Activated T-helper 2 cell treated with anti-CD3 and anti-CD28 coated beads, Interferon-gamma antibody, Interleukin-2, Interleukin-4, amounts not matched to agents 10 μg/mL and 5 μg/mL and 100 μg/mL, durations not matched to agents 14 hours and 24 hours and 36 hours (primary cell): ENCODE results near the gene KICS2. TPM values are rescaled to one million over a fixed set of nuclear protein-coding genes. Genes with fewer than 3 reads are reported as not detected.

Source experiments
- DNase-seq: peaks from one replicate; pipeline ENCODE4 v3.0.0; 2021; ENCODE audit warnings: low spot score
- H3K27ac Mint-ChIP-seq: one replicate; pipeline ENCODE4 v1.8.0; 2021; ENCODE audit warnings: mixed read lengths
- H3K27me3 Mint-ChIP-seq: one replicate; pipeline ENCODE4 v1.8.0; 2021; ENCODE audit warnings: low read depth, mixed read lengths
- H3K36me3 Mint-ChIP-seq: one replicate; pipeline ENCODE4 v1.8.0; 2021; ENCODE audit warnings: low read depth, mixed read lengths
- H3K4me1 Mint-ChIP-seq: one replicate; pipeline ENCODE4 v1.8.0; 2021; ENCODE audit warnings: low read depth, mixed read lengths
- H3K4me3 Mint-ChIP-seq: one replicate; pipeline ENCODE4 v1.8.0; 2021; ENCODE audit warnings: low read depth, mild to moderate bottlenecking, moderate library complexity, mixed read lengths
- H3K9me3 Mint-ChIP-seq: one replicate; pipeline ENCODE4 v1.8.0; 2021; ENCODE audit warnings: mixed read lengths
- intact Hi-C: fragments of 100-400 bp; cut with micrococcal nuclease; formaldehyde crosslinking; loops from one replicate; pipeline ENCODE4 v1.15.1; 2023
- total RNA-seq: library from RNA; stranded (reverse); gene quantifications from 2 replicates; pipeline ENCODE4 v1.2.3, GENCODE V29; 2022

Gene KICS2
- total RNA-seq, 1 donor from 2014 or later, result 16.6 TPM

DNA sequence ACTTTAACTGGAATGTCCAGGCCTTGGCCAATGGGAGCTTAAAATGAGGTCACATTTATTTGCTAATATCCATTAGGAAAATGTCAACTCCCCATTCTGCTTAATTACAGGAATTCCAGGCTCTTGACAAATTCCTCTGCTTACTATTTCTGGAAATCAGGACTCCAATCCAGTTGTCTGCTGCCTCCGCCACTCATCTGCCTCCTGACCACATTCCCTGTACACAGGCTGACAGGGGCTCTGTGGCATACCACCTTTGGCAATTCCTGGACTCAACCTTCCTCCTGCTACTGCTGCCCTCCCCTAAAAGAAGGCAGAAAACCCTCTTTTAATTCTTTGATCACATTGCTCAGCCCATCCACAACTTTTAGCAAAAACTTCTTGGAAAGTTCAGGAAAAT is 37.9 kb downstream of the KICS2 start:
- Mint-ChIP-seq H3K4me3 (no peak overlapping the region), H3K27ac (no peak overlapping the region), H3K4me1 (peaks cover 6% of the 10 kb centered on the region), H3K9me3 (no peaks in the 10 kb centered on the region), H3K27me3 (no peaks in the 10 kb centered on the region), H3K36me3 (no peaks in the 10 kb centered on the region)
- DNase-seq, result no peak
- intact Hi-C loops, result no loop called here

DNA sequence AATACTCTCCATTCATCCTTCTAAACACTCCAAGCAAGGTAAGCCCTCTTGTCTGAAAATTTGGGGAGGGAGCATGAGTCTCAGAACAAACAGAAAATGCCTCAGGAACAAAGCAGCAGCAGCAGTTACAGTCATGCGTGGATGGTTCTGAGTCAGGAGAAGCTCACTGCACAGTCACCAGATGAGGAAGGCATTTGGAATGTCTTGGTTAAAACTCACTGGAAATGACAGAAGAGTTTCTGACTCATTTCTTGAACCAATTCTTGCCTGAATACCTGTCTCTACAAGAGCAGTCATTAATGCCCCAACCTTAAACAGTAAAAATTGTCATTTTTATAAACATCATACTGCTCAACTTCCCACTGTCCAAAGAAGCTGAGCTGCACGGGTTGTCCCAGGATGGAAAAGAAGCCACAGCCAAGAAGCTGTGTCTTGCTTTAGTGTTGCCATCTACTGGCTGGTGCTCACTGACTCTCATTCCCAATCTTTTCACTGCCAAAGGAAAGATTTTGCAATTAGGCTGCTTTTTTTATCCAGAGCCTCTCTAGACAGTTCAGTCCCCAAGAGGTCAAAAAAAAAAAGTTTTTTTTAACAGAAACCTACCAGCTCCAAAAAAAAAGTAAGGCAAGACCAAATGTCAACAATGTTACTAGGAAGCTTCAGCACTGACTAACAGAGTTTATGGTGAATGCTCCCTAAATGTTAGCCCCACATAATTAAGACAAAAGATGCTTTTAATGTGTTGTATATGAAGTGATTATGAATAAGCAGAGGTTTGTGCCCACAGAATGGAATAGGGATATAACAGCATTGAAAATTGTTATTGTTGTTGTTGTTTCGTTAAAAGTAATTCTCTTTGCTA is 40.4 kb downstream of the KICS2 start:
- Mint-ChIP-seq H3K4me1 (no peaks in the 10 kb centered on the region), H3K9me3 (no peaks in the 10 kb centered on the region), H3K27me3 (no peaks in the 10 kb centered on the region), H3K27ac (no peak overlapping the region), H3K36me3 (no peaks in the 10 kb centered on the region), H3K4me3 (no peak overlapping the region)
- intact Hi-C loops, result no loop called here
- no peak for DNase-seq

DNA sequence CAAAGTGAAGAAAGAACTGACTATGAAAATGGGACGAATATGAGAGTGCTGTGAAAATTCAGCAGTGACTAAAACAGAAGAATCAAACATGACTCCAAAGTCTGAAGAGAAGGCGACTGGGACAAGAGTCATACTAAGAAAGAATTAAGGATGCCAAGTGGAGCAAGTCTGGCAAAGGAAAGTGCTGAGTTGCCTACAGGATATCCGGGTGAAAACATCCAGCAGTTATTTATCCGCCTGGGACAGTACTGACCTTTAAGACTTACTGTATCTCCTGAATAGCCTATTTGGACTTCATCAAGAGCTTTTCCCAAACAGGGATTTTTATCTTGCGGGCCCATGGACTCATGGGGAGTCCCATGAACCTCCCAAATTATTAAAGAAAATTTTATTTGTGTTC is 41.1 kb downstream of the KICS2 start:
- no peaks in the 10 kb centered on the region for H3K9me3 Mint-ChIP-seq
- H3K36me3 Mint-ChIP-seq, result no peaks in the 10 kb centered on the region
- no peaks in the 10 kb centered on the region for H3K4me1 Mint-ChIP-seq
- intact Hi-C loops, result no loop called here
- H3K4me3 Mint-ChIP-seq, result no peak overlapping the region
- no peak for DNase-seq
- H3K27ac Mint-ChIP-seq, result no peak overlapping the region
- H3K27me3 Mint-ChIP-seq, result no peaks in the 10 kb centered on the region

DNA sequence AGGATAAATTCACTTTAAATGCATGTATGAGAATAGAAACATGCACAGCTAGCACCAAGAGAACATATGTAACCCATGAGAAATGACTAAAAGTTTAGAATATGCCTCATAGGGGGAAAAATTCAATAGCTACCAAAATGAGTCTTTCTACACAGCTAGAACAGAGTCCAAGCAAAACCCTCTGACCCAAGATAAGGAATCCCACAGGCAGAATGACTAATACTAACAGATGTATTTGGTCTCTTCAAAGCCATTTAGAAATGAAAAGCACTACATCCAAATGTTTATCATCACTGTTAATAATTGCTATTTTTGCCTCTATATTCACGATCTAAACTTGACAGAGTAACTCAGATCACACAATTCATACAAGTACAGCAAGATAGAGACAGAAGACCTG is 44.0 kb downstream of the KICS2 start:
- H3K9me3 Mint-ChIP-seq, result no peaks in the 10 kb centered on the region
- intact Hi-C loops, result no loop called here
- DNase-seq, result no peak
- no peak overlapping the region for H3K27ac Mint-ChIP-seq
- H3K4me1 Mint-ChIP-seq, result no peaks in the 10 kb centered on the region
- no peaks in the 10 kb centered on the region for H3K36me3 Mint-ChIP-seq
- H3K27me3 Mint-ChIP-seq, result no peaks in the 10 kb centered on the region
- no peak overlapping the region for H3K4me3 Mint-ChIP-seq

DNA sequence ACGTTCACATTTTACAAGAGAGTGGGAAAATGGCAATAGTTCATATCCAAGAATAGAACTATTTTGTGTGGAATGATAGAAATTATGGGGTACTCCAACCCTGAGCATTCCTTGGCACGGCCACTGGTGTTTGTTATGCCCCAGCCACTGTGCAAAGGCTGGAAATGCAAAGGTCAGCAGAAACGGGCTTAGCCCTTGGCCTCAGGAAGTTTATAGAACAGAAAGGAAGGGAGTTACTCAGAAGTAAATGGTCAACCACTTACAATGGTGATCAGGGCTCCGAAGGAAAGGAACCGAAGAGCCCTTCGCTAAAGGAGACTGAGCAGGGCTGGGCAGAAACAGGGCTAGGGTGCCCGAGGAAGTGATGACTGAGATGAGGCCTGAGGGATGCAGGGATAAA is 45.1 kb downstream of the KICS2 start:
- Mint-ChIP-seq H3K36me3 (no peaks in the 10 kb centered on the region), H3K9me3 (no peaks in the 10 kb centered on the region), H3K4me1 (no peaks in the 10 kb centered on the region), H3K27me3 (no peaks in the 10 kb centered on the region), H3K27ac (no peak overlapping the region), H3K4me3 (no peak overlapping the region)
- DNase-seq, result no peak
- intact Hi-C loops, result no loop called here

DNA sequence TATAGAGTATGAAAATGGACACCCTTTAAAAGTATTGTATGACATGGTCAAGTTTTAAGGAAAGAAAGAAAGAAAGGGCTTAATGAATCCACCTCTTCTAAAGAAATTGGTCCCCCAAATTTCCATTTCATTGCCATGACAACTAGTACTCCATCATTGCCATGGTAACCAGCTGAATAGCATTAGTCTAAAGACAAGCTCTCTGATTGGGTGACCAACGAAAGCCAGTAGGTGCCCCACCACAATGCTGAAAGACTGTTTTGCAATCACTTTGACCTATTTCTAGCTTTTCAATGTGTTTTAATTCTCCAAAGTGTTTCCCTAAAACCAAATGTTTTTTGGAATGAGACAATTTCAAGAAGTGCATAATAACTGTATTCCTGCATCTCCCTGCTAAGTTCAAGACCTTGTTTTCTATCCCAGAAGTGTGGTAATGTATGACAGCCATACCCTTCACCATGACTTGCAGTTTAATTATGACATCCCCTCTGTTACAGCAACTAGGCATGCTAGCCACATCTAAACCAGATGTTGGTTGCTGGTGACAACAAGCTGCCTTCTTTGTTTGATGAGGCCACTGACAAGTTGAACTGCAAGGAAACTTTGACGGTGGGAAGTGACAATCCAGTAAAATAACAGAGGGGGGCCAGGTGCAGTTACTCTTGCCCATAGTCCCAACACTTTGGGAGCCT is 46.7 kb downstream of the KICS2 start:
- H3K9me3 Mint-ChIP-seq, result no peaks in the 10 kb centered on the region
- no peaks in the 10 kb centered on the region for H3K27me3 Mint-ChIP-seq
- no peak overlapping the region for H3K4me3 Mint-ChIP-seq
- H3K27ac Mint-ChIP-seq, result no peak overlapping the region
- no peaks in the 10 kb centered on the region for H3K36me3 Mint-ChIP-seq
- intact Hi-C loops, result no loop called here
- DNase-seq, result no peak
- no peaks in the 10 kb centered on the region for H3K4me1 Mint-ChIP-seq

DNA sequence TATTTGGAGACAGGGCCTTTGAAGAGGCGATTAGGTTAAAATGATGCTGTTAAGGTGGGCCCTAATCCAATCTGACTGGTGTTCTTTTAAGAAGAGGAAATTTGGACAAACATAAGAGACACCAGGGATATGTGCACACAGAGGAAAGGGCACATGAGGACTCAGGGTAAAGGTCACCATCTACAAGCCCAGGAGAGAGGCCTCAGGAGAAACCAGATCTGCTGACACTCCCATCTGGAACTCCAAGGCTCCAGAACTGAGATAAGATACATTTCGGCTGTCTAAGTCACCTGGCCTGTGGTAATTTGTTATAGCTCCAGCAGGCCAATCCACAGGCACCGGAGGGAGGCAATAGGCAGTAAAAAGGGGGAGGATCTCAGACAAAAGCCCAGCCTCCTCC is 48.6 kb downstream of the KICS2 start:
- intact Hi-C loops, result no loop called here
- Mint-ChIP-seq H3K9me3 (no peaks in the 10 kb centered on the region), H3K4me1 (no peaks in the 10 kb centered on the region), H3K4me3 (no peak overlapping the region), H3K36me3 (no peaks in the 10 kb centered on the region), H3K27me3 (no peaks in the 10 kb centered on the region), H3K27ac (no peak overlapping the region)
- DNase-seq, result no peak

Other genes with a start within 250 kb of the KICS2 start
- 0.30 TPM in 1 of 2 replicates, not detected in the other for gene C12orf56, start 168.5 kb upstream of the KICS2 start, total RNA-seq
- gene XPOT, start 182.1 kb upstream of the KICS2 start, total RNA-seq, result 119 and 120 TPM in 2 replicates
- 34.1 and 35.3 TPM in 2 replicates for gene TBK1, start 229.8 kb upstream of the KICS2 start, total RNA-seq